HK-2 (cell line): Measurements from ENCODE around the gene MRPS11.
"Not testable (repeated sequence)": the region's sequence is repeated elsewhere in the genome, so short reads cannot be mapped to it uniquely, and the experiment has no call there.

Source experiments
- DNase-seq: peaks from one replicate; pipeline ENCODE4 v3.0.0-alpha.2; 2018; ENCODE audit not compliant: unreplicated experiment

Gene MRPS11

DNA sequence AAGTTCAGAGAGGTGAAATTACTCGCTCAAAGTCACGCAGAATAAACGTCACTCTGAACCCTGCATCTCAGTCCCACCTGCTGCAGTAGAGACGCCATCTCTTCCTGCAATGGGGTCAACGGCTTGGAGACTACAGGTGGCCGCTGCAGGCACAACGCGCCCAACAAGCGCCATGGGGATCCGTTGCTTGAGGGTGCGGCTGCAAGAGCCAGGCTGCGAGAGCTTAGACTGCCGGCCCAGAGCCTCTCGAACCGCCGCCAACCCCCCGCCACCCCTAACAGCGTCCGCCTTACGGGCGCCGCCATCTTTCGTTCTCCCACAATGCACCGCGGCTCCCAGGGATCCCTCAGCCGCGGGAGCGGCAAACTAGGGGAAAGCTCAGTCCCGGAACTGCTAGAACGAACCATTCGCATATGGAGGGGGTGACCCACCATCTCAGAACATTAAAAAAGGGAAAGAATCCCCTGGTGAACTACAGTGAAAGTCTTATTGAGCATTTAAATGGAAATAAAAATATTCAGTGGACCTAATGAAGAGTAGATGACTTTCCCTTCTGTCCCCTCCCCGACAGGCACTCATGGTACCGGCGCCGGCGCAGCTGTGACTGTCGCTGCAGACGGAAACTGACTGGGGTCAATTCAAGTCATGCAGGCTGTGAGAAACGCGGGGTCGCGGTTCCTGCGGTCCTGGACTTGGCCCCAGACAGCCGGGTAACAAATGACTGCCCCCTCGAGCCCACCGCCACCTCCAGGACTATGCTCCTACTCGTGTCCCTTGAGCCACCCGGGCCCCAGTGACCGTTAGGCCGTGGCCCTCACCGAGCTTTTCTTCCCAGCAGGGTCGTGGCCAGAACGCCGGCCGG is at the start of gene MRPS11, which contains the start of gene MRPL46:
Gene MRPS11, plus strand, starts transcription at position 636 of the 862 bp plus-strand sequence. Its CDS starts 10 bp downstream, at position 646.
Gene MRPL46, minus strand, starts transcription at position 316 of the 862 bp plus-strand sequence. Its CDS starts 11 bp downstream, at position 305.
- peak; percentile 73 for DNase-seq

DNA sequence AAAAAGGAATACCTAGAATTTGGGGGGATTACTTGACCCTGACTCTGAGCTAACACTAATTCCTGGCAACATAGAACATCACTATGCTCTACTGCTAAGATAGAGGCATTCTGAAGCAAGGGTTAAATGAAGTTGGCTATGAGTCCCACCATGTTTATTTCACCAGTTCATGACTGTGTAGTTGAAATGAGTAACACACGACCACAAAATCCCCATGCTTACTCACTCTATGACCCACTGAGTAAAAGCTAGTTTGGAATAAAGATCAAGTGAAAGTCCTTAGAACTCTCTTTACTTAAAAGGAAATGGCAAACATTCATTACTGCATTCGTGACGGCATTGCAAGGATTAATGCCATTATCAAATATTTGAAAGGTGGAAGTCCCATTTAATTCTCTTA is 47.7 kb upstream of the MRPS11 start:
- DNase-seq: no peak

DNA sequence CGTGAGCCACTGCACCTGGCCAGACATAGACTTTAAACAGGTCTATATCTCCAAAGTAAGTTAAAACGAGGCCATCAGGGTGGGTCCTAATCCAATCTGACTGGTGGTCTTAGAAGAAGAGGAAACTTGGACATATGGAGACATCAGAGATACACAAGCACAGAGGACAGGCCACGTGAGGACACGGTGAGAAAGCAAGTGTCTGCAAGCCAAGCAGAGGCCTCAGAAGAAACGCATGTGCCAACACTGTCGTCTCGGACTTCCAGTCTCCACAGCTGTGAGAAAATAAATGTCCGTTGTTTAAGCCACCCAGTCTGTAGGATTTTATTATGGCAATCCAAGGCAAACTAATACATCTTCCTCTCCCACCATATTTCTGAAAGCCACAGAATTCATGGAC is 44.2 kb upstream of the MRPS11 start:
- DNase-seq: no peak

DNA sequence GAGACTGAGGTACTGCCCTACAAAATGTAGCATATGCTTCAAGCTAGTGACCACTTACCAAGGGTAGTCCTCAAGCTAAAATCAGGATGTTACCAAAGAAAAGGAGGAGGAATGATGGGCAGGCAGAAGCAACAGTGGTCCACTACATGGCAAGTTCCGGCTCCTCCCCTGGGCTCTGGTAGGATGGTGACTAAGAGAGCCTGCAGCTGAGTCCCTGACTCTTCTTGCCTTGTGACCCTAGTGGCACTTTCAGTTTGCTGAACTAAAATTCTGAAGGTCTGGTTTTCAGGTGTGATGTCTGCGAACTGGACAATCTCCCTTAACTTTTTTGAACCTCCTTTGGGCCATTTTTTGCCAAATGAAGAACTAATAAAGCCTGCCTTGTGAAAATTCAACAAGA is 41.2 kb upstream of the MRPS11 start:
- DNase-seq: no peak

DNA sequence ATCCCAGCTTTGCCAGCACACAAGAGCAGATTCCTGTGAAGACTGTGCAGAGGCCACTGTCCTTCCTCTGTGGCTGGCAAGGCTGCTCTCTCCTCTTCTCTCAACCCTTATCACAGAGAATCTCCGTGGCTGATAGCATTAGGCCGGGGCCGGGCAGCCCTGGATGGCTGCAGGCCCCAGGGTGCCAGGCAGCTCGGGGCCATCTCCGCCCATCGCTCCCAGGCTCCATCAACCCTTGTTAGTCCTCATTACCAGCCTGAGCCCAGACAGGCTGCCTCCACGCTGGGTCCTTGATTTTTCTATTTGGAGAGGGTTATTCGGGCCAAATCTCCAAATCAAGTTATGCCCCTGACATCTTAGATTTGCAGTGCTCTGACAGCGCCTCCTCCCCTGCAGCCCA is 39.5 kb upstream of the MRPS11 start:
- DNase-seq: no peak

DNA sequence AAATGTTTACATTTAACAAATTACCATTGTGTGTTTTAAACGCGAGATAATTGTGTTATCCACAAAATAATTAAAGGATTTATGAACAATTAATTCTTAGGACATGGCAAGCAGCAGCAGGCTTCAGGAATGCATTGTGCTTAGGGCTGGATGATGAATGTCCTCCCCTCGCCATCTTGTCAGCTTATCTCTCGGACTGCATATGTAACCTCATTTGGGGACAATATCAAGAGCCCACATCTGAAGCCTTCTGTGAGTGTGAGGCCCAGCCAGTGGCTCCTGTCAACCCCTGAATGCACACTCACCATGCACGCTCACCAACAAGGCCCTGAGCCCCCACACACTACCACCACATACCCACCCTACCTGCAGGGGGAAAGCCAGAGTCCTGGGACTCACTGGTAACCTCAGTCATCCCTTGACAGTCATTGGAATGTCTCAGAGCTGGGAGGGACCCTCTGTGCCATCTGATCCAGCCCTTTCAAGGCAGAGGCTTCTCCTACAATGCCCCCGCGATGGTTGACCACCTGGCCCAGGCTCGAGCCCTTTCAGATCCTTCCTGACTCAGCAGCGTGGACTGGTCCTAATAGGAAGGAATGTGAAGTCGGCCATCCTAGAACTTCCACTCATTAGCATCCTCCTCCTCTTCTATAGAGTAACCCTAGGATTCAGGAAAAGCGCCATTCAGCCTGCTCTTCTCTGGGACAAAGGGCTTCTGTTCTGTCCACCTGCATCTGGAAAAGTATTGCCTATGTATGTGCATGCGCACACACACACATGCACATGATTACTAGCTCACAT is 38.5 kb upstream of the MRPS11 start:
- DNase-seq: no peak

DNA sequence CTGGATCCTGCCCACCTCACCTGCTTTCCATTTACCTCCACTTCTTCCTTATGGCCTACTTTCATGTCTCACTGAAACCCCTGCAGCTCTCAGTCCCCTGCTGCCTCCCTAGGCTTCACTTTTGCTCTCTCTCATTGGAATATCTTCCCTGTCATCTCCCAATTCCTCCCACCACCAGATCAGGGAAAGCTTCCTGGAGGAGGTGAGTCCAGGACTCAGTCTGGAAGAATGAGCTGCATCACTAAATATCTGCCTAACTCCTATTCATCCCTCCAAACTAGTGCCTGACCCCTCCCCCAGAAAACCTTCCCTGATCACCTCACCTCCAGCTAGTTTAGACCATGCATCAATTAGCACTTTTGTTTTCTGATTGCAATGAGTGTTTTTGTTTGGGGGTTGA is 37.5 kb upstream of the MRPS11 start:
- DNase-seq: no peak

DNA sequence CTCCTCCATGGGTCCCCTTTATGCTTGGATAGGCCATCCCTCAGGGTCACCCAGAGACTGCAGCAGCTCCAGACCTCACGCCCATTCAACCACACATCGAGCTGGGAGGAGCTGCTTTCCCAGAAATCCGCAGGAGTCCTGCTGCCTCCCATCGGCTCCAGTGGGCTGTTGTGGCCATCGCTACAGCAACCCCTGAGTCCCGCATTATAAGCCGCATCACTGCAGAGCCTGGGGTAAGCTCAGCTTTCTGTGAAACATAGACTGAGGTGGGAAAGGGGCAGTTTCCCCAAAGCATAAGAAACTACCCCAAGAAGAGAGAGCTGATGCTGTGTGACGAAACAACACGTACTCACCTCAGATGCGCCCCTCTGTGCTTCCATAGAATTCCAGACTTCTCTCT is 36.1 kb upstream of the MRPS11 start:
- DNase-seq: no peak

DNA sequence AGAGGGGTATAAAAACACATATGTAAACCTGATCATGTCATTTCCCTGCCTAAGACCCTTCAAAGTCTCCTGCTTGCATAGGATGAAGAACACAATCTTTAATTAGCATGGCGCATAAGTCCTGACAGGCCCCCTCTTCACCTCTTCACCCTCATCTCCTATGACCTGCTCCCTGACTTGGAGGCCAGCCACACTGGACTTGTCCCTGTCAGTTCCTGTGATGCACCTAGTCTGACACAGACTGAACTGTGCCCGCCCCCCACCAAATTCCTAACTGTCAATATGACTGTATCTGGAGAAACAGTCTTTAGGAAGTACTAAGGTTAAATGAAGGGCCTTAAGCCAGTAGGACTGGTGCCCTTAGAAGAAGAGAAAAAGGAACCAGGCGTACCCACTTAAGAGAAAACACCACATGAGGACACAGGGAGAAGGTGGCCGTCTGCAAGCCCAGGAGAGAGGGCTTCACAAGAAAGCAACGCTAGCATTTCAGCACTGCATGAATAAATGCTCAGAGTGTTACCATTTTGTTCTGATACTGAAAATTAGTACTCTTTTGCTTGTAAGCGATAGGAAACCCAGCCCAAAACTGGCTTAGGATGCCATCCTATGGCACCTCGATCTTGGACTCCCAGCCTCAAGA is 34.3 kb upstream of the MRPS11 start:
- no peak for DNase-seq

DNA sequence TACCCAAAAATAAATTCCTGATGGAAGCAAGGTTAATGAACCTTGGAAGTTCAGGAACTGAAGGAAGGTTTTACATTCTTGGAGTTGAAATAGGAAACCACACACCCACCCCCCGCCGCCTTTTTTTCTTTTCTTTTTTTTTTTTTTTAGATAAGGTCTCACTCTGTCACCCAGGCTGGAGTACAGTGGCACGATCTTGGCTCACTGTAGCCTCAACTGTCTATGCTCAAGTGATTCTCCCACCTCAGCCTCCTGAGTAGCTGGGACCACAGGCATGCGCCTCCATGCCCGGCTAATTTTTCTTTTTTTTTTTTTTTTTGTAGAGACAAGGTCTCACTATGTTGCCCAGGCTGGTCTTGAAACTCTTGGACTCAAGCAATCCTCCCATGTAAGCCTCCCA is 33.4 kb upstream of the MRPS11 start:
- DNase-seq: not testable (repeated sequence)

DNA sequence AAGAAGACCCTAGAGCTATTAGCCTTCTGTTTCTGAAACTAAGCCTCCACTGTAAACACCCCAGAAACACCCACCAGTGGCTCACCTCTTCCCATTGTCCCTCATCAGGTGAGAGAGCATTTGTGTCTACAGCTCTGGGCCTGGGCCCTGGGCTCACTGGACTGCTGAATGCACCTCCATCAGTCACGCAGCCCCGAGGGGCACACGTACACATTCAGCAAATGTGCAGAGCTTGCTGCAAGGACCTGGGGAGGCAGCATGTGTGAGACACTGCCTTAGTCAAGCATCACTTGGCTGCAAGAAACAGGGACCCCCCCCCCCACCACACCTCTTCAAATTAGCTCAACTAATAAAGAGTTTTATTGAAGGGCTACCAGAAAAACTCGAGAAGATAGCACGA is 29.3 kb upstream of the MRPS11 start:
- DNase-seq: no peak

DNA sequence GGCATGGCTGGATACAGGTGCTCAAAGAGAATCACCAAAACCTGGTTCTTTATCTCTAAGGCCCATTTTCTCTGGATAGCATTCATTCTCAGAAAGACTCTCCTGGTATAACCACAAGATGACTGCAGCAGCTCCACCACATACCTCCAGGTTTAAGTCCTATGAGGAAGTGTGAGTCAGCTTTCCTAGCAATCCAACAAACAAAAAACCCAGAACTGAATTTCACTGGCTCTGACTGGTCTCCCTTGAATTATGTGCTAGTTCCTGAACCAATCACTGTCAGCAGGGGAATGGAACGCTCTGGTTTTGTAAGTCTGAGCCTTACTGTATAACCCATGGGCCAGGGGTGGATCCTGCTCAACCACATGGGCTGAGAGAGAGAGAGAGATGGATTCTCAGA is 27.5 kb upstream of the MRPS11 start:
- DNase-seq: peak; percentile 27

DNA sequence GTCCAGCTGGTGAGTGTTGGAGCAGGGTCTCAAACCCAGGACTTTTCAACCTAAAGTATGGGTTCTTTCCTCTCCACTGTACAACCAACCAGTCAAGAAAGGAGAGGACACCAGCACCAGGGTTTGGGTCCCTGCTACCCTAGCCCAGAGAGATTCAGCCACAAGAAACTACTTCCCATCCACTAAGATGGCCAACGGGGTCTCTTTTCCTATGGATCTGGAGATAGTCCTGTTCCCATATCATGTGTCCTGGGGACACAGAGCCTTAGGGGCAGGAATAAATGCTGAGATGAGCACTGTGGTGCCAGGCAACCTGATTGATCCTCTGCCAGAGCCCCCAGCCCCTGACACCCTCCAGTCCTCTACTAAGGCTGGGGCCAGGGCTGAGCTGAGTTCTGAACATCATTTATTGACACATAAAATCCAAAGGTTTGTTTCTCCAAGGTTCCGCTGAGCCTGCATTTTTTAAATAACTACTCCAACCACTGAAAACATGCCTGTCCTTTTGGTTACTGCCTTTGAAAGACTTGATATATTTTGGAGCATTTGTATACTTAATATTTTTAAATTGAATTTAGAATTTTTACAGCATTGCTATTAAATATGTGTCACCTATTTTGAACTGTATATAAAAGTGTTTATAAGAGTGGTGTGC is 26.3 kb upstream of the MRPS11 start:
- no peak for DNase-seq

DNA sequence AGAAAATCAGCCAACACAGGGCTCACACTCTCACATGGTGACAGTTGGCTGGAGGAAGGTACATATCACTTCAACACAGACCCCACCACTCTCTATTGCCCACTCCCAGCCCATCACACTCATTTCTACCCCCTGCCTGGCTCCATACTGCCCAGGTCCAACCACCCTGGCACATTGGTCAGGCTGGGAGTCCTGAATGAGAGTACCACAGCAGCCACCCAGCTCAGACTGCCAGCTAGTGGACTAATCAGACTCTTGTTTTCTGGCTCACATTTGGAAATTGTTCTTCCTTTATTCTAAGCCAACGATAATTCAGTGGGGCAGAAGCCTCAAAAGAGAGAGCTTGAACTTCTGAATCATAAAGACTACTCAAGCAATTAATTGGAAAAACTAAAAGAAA is 20.3 kb upstream of the MRPS11 start:
- no peak for DNase-seq

DNA sequence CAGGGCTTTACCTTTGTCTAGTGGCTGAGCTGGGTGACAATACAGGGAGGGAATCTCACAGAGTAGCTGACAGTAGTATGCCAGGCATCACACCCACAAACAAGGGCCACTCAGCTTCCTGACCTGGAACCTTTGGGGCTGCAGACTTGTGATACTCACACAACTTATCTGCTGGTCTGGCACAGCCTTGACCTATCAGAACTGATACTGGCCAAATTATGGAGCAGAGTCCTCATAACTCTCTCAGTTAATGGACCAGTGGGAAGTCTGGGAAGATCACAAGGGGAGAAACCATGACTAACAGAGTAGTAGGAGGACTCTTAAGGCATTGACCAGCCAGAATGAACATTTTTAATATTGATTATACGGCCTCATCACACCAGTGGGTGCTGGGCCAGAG is 19.8 kb upstream of the MRPS11 start:
- DNase-seq: no peak

DNA sequence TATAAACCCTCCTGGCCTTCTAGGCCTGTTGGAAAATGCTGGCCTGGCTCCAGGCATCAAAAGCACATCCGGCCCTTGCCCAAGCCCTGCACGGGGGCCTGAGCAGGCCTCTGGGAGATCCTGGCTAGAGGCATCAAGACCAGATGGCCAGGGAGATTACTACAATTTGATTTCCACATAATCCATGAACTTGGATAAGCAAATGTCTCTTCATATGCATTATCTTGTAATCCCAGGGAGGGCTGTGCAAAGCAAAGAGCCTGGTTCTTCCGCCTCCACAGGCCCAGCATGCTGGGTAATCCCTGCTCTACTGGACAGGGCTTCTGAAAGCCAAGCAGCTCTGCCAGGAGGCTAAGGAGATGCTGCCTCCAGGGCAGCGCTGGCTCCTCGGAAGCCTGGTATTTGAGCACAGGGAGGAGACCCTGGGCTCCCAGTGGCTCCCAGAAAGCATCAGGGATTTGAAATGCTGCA is 18.5 kb upstream of the MRPS11 start:
- DNase-seq: no peak

DNA sequence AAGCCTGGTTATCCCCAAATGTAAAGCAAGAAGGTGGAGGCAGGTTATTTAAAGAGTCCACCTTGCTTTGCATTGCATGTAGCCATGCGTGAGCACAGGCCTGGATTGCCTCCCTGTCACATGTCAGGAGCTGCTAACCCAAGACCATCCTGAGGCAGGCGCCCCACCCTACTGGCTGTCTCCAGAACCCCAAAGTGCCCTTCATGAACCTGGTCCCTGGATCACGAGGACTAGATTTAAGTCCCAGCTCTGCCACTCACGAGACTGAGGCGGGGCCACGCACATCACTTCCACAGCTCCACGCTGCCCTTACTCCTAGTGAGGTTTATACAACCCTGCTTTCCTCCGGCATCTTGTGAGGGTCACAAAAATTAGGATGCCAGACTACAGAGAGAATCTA is 17.9 kb upstream of the MRPS11 start:
- DNase-seq: no peak

DNA sequence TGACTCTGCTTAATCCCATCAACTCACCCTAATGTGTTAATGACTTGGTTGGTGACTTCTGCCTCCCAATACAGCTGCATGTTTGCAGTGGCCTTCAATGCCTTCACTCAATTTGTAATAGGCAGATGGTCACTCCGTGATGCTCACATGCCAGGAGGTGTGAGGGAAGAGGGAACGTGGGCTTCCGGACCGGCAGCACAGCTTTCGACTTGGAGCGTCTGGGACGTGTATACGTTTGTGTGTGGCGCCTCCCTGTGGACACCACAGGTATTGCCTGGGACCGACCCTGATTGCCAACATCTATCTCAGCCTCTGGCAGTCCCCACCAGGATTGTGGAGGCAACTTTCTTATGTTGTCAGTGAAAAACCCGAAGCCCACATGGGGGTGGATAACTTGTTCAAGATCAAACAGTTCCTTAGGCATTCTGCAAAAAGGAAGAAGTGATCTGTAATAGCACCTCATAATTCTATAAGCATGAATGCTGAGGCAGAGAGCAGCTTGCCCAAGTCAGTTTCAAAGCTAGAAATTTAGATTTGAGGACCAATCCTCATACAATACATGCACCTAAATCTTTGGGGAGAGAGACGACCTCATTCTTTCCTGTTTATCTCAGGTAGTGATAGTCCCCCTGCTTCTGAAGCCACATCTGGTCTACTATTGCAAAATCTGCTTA is 17.2 kb upstream of the MRPS11 start:
- peak; percentile 77 for DNase-seq

DNA sequence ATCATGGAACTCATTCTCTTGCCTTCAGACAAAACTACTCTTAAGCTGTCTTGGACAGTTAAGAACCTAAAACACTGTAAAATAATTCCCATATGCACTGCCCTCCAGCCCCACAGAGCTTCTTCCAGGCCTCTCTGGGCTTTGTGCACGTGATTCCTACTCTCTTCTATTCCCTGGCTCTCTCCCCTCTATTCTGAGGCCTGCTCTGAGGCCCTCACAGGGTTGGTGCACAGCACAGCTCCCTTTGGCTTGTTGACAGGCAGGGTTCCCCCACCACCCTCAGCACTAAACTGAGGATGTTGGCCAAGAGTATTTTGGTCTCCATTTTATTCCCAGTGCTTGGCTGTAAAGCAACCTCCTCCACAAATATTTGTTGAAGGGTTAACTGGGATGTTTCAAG is 13.9 kb upstream of the MRPS11 start:
- no peak for DNase-seq

DNA sequence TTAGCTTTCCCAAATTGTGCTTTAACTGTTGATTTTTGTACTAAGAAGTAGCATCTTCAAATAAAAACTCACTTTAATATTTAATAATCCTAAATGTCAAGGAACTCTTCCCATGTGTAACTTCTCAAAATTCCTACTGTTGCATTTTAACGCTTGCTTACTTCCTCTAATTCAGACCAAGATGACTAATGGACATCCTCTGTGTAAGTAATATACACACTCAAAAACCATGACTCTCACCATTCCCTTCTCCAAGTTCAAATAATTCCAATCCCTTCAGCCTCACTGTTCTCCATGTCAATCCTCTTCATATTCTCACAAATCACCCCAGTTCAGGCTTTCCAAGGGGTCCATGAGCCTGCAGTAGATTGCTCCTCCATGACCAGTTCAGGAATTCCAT is 13.3 kb upstream of the MRPS11 start:
- DNase-seq: no peak
